HG03521 (cell line): Measurements from ENCODE around the gene RCOR1.

ENCODE experiments used
- ATAC-seq: cut with Tn5 transposase; IDR thresholded peaks from one replicate; pipeline ENCODE4 v1.9.1; 2021; ENCODE audit warnings: mild to moderate bottlenecking, moderate library complexity; ENCODE audit not compliant: unreplicated experiment

RCOR1 gene

GRCh38 chr14:102708494-102708893 is 116.0 kb downstream of the RCOR1 start:
- no peak for ATAC-seq

- ATAC-seq: no peak
These were observed 118.8 kb downstream of the RCOR1 start for GRCh38 chr14:102711207-102711606.

GRCh38 chr14:102711946-102712345 is 119.5 kb downstream of the RCOR1 start:
- ATAC-seq: no peak

GRCh38 chr14:102717276-102717675 is 124.8 kb downstream of the RCOR1 start:
- no peak for ATAC-seq

- no peak for ATAC-seq
These were observed 130.2 kb downstream of the RCOR1 start for GRCh38 chr14:102722646-102723045.

GRCh38 chr14:102723650-102724049 is 131.2 kb downstream of the RCOR1 start:
- no peak for ATAC-seq

GRCh38 chr14:102726191-102726949 is 133.9 kb downstream of the RCOR1 start:
- no peak for ATAC-seq

GRCh38 chr14:102727336-102728095 is 135.1 kb downstream of the RCOR1 start:
- ATAC-seq: no peak

- no peak for ATAC-seq
These were observed 136.1 kb downstream of the RCOR1 start for GRCh38 chr14:102728501-102728900.

- no peak for ATAC-seq
These were observed 136.8 kb downstream of the RCOR1 start for GRCh38 chr14:102729268-102729667.

- no peak for ATAC-seq
These were observed 137.4 kb downstream of the RCOR1 start for GRCh38 chr14:102729825-102730224.

- no peak for ATAC-seq
These were observed 138.8 kb downstream of the RCOR1 start for GRCh38 chr14:102731101-102731870.

GRCh38 chr14:102731871-102732800 is 139.7 kb downstream of the RCOR1 start:
- ATAC-seq: no peak

GRCh38 chr14:102732924-102733323 is 140.5 kb downstream of the RCOR1 start:
- ATAC-seq: no peak

- no peak for ATAC-seq
These were observed 140.9 kb downstream of the RCOR1 start for GRCh38 chr14:102733326-102733725.

GRCh38 chr14:102734436-102734835 is 142.0 kb downstream of the RCOR1 start:
- no peak for ATAC-seq

GRCh38 chr14:102736956-102737355 is 144.5 kb downstream of the RCOR1 start:
- ATAC-seq: no peak

GRCh38 chr14:102737402-102738372 is 145.2 kb downstream of the RCOR1 start:
- no peak for ATAC-seq
